ENCODE measurements around the gene KIF5B. TPM values are rescaled to one million over a fixed set of nuclear protein-coding genes. Genes with fewer than 3 reads are reported as not detected.

KIF5B gene
- total RNA-seq, 4 donors from 2014 or later, result 69.6 to 104 (median 75.2) TPM

GRCh38 chr10:31978156-31978483, 78.1 kb downstream of the KIF5B start:
- no peaks in the 10 kb centered on the region for H3K9me3 ChIP-seq

GRCh38 chr10:31977440-31978155, 78.6 kb downstream of the KIF5B start:
- Histone ChIP-seq H3K27me3 (no peaks in the 10 kb centered on the region), H3K36me3 (no peaks in the 10 kb centered on the region), H3K4me1 (peaks cover 5% of the 10 kb centered on the region), H3K9me3 (no peaks in the 10 kb centered on the region), H3K27ac (no peak overlapping the region), H3K4me3 (no peak overlapping the region)
- 57% methylated on average over 5 of the region's 5 CpGs for WGBS
- TF ChIP-seq EP300 (IDR thresholded peaks at IDR 0.05) (no peak), CTCF (IDR thresholded peaks at IDR 0.05) (no peak), POLR2AphosphoS5 (IDR thresholded peaks at IDR 0.05) (no peak), POLR2A (IDR thresholded peaks at IDR 0.05) (no peak)
- DNase-seq (ENCODE audit: low spot score in 2 of 2), result no peak

More at GRCh38 chr10:31978156-31978483, 78.1 kb downstream of the KIF5B start:
- Histone ChIP-seq H3K4me1 (peaks cover 5% of the 10 kb centered on the region), H3K27ac (no peak overlapping the region), H3K27me3 (no peaks in the 10 kb centered on the region), H3K36me3 (no peaks in the 10 kb centered on the region), H3K4me3 (no peak overlapping the region)
- TF ChIP-seq EP300 (IDR thresholded peaks at IDR 0.05) (no peak), POLR2A (IDR thresholded peaks at IDR 0.05) (no peak), CTCF (IDR thresholded peaks at IDR 0.05) (no peak), POLR2AphosphoS5 (IDR thresholded peaks at IDR 0.05) (no peak)
- no peak for DNase-seq (ENCODE audit: low spot score in 2 of 2)
- WGBS, result 57% methylated on average over 2 of the region's 2 CpGs

DNA sequence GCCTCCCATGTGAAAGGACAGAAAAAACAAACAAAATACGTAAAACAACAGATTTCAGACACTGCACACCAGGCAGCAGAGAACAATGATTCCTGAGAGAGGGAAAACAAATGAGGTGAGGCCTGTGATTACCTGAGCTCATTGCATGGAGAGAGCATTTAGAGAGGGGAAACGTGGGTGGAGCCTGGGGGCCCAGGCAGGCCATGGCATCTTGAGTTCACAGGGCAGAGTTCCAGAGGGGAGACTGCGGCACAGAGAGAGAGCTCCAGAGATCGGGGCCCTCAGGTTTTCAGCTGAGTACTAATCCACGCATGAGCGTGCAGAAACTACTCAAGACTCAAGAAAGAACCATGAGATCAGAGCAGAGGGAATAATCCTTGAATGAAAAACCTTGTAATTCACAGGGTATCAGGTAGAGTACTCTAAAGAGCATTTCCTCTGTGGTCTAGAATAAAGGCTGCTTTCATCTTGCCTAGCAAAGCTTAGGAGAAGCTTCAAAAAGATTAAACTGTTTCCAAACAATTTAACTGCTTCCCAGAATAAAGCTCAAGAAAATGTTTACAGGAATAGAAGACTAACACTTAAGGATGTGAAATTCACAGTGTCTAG, 81.0 kb downstream of the KIF5B start:
- TF ChIP-seq POLR2AphosphoS5 (IDR thresholded peaks at IDR 0.05) (no peak), POLR2A (IDR thresholded peaks at IDR 0.05) (no peak), CTCF (IDR thresholded peaks at IDR 0.05) (no peak), EP300 (IDR thresholded peaks at IDR 0.05) (no peak)
- DNase-seq (ENCODE audit: low spot score in 2 of 2), result no peak
- Histone ChIP-seq H3K27me3 (no peaks in the 10 kb centered on the region), H3K9me3 (no peaks in the 10 kb centered on the region), H3K36me3 (no peaks in the 10 kb centered on the region), H3K4me1 (peaks cover 5% of the 10 kb centered on the region), H3K4me3 (no peak overlapping the region), H3K27ac (no peak overlapping the region)
- WGBS, result 92% methylated on average over 6 of the region's 6 CpGs

GRCh38 chr10:31974434-31975124, 81.6 kb downstream of the KIF5B start:
- WGBS, result 83% methylated on average over 4 of the region's 4 CpGs
- H3K27ac ChIP-seq, result no peak overlapping the region

More at GRCh38 chr10:31974434-31975124, 81.6 kb downstream of the KIF5B start:
- TF ChIP-seq CTCF (IDR thresholded peaks at IDR 0.05), result no peak
- no peak for TF ChIP-seq EP300 (IDR thresholded peaks at IDR 0.05)
- no peak for TF ChIP-seq POLR2AphosphoS5 (IDR thresholded peaks at IDR 0.05)
- no peak for TF ChIP-seq POLR2A (IDR thresholded peaks at IDR 0.05)
- no peaks in the 10 kb centered on the region for H3K9me3 ChIP-seq
- peaks cover 5% of the 10 kb centered on the region for H3K4me1 ChIP-seq
- H3K36me3 ChIP-seq, result no peaks in the 10 kb centered on the region
- no peak overlapping the region for H3K4me3 ChIP-seq
- DNase-seq (ENCODE audit: low spot score in 2 of 2), result no peak
- H3K27me3 ChIP-seq, result no peaks in the 10 kb centered on the region
